HG02798 (cell line): Measurements from ENCODE around the gene RASSF10.

ENCODE experiments used
- ATAC-seq: cut with Tn5 transposase; IDR thresholded peaks from one replicate; pipeline ENCODE4 v1.9.1; 2021; ENCODE audit warnings: mild to moderate bottlenecking; ENCODE audit not compliant: unreplicated experiment, poor library complexity

RASSF10 gene

DNA sequence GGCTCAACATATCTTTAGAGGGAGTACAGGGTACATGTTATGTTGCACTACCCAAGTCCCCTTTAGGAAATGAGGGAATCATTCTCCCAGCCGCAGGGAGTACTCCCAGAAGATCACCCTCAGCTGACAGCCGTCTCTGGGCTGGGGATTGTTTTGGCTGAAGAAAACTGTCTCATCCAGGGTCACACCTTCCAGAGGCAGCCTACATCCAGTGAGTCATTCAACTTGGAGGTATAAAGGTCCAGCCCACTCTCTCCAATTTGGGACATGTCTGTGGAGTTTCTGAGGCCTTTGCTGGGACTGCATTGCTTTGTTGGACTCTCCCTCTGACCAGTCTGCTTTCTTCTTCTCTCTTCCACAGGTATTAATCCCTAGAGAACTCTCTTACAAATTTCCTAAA is 42.1 kb downstream of the RASSF10 start:
- no peak for ATAC-seq

DNA sequence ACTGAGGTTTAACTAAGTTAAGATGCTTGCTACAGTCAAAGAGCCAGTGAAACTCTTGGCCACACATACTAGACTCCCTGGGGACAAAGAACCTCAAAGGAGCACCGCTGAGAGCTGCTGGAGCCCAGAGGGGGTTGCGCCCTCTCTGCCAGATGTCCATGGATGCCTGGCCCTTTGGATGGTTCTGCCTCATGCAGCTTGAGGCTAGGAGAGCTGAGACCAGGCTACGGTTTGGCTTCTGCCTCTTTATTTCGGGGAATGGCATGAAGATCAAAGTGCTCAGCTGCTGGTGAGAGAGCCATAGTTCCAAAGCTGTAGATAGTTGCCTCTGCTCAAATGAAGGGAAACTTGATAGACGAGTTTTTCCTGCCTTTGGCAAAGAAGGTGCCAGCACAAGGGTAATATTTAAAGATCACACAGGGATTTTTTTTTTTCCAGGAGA is 43.0 kb downstream of the RASSF10 start:
- ATAC-seq = no peak

DNA sequence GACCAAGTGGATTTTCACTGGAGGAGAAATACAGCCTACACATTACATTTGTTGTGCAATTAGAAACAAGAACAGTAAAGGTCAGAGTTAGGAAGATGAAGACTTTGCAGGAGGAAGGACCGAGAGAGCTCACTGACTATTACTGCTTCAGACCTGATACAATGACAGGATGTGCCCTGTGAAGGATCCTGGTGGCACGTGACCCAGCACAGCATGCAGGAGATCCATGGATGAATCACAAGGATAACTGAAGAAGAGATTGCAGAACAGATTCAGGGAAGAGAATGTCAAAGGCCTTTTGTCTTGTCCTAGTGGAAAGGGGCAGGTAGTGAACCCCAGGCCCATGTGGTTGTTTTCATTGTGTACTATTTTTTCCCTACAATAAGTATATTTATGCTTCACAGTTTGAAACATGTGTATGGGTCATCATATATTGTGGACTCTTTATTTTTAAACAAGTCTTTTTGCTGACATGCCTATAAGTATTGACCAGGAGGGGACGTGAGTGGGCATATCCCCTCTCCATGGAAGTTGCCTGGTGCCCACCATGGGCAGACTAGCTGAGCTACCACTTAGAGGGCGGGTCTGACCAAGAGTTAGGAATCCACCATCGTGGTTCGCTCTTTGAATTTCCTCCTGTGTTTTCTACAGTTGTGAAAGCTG is 44.3 kb downstream of the RASSF10 start:
- ATAC-seq = no peak

DNA sequence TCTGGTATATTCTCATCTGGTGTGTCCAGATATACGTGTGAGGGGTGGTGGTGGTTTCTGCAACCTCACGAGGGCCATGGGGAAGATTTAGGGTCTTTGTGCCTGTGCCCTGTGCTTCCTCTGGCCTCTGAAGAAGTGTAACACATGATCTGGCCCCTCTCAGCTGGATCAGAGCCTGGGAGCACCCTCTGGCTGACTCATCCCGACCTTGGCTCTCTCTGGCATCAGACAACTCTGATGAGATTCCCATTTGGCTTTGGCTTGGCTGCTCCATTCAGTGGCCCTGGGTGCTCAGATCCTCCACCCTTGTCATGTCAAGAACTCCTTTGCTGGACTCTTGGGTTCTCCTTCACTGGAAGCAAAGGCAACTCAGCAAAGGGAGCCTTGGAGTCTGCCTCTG is 45.2 kb downstream of the RASSF10 start:
- ATAC-seq = no peak

GRCh38 chr11:13055200-13055599 is 46.1 kb downstream of the RASSF10 start:
- no peak for ATAC-seq

DNA sequence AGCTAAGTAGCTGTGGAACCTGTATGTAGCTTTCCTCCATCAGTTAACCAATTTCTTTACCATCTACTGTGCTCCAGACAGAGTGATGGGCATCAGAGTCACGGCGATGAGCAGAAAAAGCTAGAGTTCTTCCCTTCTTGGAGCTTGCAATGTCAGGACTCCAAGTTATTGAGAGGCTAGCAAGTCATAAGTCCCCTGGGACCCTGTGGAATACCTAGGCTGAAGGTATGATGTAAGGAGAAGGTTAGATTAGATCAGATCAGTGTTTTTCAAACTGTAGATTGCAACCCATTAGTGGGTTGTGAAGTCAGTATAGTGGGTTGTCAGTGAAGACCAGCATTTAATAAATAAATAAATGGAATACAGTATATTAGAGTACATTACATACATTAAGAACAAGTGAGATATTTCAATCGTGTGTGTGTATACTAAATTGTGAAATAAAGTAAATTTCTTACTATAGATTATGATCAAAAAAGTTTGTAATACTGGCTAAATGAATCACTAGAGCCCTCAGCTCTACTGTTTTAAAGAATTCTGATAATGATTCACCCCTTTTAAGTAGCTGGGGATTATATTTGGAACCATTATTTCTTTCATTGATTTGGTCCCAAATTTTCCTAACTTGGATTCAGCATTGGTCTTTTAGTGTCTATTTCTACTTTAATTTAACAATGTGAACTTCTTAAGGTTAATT is 52.3 kb downstream of the RASSF10 start:
- no peak for ATAC-seq
